Right lobe of liver (tissue), 6 donors: ENCODE results near the gene SMCR8. TPM values are rescaled to one million over a fixed set of nuclear protein-coding genes. Genes with fewer than 3 reads are reported as not detected.

Source experiments
- ATAC-seq, 4 donors: fragments of 200-7000 bp; cut with Tn5 transposase; one replicate each; pipeline ENCODE4 v1.9.1; 2020; ENCODE audit warnings: mild to moderate bottlenecking in 4 of 4, moderate library complexity in 4 of 4
- DNase-seq, 3 donors: peaks; one replicate each; pipeline ENCODE4 v3.0.0-alpha.2; 2020
- H3K27ac ChIP-seq, 3 donors: fragments of 200-600 bp; one replicate each; pipeline ENCODE4 v1.8.0; 2022
- H3K27me3 ChIP-seq, 2 donors: fragments of 200-600 bp; one replicate each; pipeline ENCODE4 v1.8.0; 2022
- H3K36me3 ChIP-seq, 4 donors: fragments of 200-600 bp; sonication (generic) in 1 of 4; one replicate each; pipeline versions ENCODE4 v1.5.1 to v1.8.0; 2017 to 2022; ENCODE audit warnings: control low read depth in 1 of 4
- H3K4me1 ChIP-seq, 4 donors: fragments of 200-600 bp; sonication (generic) in 1 of 4; one replicate each; pipeline versions ENCODE4 v1.5.1 to v1.8.0; 2017 to 2022; ENCODE audit warnings: control low read depth in 1 of 4
- H3K4me3 ChIP-seq, 3 donors: fragments of 200-600 bp; one replicate each; pipeline ENCODE4 v1.8.0; 2022
- H3K9me3 ChIP-seq, 4 donors: fragments of 200-600 bp; sonication (generic) in 1 of 4; one replicate each; pipeline versions ENCODE4 v1.5.1 to v1.8.0; 2017 to 2022; ENCODE audit warnings: control low read depth in 1 of 4
- POLR2A ChIP-seq: fragments of 450-650 bp; IDR thresholded peaks from one replicate; pipeline ENCODE4 v1.6.1; 2017; ENCODE audit warnings: antibody characterized with exemption, mild to moderate bottlenecking
- WGBS: methylation state at CpG from one replicate; pipeline ENCODE4 v1.1.6; 2018; ENCODE audit warnings: low coverage, low lambda C conversion rate; ENCODE audit not compliant: insufficient coverage; ENCODE audit errors: missing lambda C conversion rate; 5-methylcytosine and 5-hydroxymethylcytosine counted together
- intact Hi-C, 2 donors: fragments of 100-400 bp; cut with DNase I; formaldehyde crosslinking; loops; one replicate each; pipeline versions ENCODE4 v1.11.2 to v1.14.1; 2022
- total RNA-seq, 6 experiments: library from RNA; depleted of rRNA in 2 of 6; stranded (reverse); fragments of >200 nt in 2 of 6; fragmentation: NEBNext Ultra II Directional in 3 of 6; extraction: Animal tissue kit (Norgen Biotek cat#: 25700) in 3 of 6; gene quantifications; one replicate each; pipeline versions ENCODE4 v1.1.0 to v1.2.4, GENCODE V29; 2016 to 2023
- TF ChIP-seq, protein P1 (sequence below), 4 donors: fragments of 200-600 bp in 3 of 4; fragments of 450-650 bp in 1 of 4; IDR thresholded peaks; one replicate each; pipeline versions ENCODE4 v1.5.1 to v1.8.0; 2016 to 2022; ENCODE audit warnings: antibody characterized with exemption in 4 of 4, mild to moderate bottlenecking in 2 of 4
- donor health status: DM: no; HTN: yes; CAD: no.
- donor health status: DM: no; HTN: no; CAD: no.
- donor health status: DM: no; HTN: no; CAD: no.
- donor health status: DM: no; HTN: yes; CAD: no.
- donor health status: DM: no; HTN: yes; CAD: no.

SMCR8 gene
- total RNA-seq, 6 experiments from 2014 or later: 4.2 to 7.9 (median 6.4) TPM

DNA sequence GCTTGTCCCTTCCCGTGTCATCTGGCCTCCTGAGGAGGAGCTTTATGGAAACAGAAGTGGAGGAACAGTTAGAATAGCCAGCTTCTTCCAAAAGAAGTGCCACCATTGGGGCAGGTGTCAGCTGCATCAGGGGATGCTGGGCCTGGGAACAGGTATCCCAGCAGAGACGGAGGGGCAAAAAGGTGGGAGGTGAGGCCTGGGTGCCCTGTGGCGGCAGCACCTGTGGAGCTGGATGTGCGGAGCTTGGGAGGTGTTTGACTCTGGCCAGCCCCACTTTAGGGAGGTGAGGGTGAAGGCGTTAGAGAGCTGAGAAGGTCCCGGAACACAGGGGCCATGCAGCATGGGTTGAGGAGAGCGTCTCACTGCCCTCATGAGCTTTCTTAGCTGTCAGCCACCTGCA lies 5.2 kb downstream of the SMCR8 start:
- 66% methylated on average over 3 of the region's 7 CpGs for WGBS
- intact Hi-C loops: no loop called here
- no peak for ATAC-seq

DNA sequence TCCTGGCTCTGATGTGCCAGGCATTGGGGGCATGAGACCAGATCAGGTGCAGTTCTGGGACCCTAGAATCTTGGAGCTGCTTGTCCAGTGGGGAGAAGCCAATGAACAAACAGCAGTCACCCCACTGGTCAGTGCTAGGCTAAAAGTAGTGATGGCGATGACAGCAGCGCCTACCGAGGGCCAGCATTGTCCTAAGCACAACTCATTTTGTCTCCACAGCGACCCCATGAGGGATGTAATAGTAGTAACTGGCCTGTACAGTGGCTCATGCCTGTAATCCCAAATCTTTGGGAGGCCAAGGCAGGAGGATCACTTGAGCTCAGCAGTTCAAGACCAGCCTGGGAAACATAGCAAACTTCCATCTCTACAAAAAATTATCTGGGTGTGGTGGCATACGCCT lies 6.2 kb downstream of the SMCR8 start:
- WGBS: 90% methylated on average over 2 of the region's 5 CpGs
- TF ChIP-seq, protein P1, sequence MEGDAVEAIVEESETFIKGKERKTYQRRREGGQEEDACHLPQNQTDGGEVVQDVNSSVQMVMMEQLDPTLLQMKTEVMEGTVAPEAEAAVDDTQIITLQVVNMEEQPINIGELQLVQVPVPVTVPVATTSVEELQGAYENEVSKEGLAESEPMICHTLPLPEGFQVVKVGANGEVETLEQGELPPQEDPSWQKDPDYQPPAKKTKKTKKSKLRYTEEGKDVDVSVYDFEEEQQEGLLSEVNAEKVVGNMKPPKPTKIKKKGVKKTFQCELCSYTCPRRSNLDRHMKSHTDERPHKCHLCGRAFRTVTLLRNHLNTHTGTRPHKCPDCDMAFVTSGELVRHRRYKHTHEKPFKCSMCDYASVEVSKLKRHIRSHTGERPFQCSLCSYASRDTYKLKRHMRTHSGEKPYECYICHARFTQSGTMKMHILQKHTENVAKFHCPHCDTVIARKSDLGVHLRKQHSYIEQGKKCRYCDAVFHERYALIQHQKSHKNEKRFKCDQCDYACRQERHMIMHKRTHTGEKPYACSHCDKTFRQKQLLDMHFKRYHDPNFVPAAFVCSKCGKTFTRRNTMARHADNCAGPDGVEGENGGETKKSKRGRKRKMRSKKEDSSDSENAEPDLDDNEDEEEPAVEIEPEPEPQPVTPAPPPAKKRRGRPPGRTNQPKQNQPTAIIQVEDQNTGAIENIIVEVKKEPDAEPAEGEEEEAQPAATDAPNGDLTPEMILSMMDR (IDR thresholded peaks at IDR 0.05): no peak
- no peak for TF ChIP-seq POLR2A

More for the DNA sequence above, 5.2 kb downstream of the SMCR8 start:
- Histone ChIP-seq H3K27ac (no peak overlapping the region), H3K36me3 (peaks cover 0 to 6% (median 0%) of the 10 kb centered on the region in 4 donors), H3K4me3 (no peak overlapping the region), H3K27me3 (no peaks in the 10 kb centered on the region), H3K4me1 (peaks cover 0 to 30% (median 6%) of the 10 kb centered on the region in 4 donors), H3K9me3 (no peaks in the 10 kb centered on the region)
- no peak for TF ChIP-seq POLR2A
- TF ChIP-seq, protein P1 (IDR thresholded peaks at IDR 0.05): no peak
- no peak for DNase-seq

DNA sequence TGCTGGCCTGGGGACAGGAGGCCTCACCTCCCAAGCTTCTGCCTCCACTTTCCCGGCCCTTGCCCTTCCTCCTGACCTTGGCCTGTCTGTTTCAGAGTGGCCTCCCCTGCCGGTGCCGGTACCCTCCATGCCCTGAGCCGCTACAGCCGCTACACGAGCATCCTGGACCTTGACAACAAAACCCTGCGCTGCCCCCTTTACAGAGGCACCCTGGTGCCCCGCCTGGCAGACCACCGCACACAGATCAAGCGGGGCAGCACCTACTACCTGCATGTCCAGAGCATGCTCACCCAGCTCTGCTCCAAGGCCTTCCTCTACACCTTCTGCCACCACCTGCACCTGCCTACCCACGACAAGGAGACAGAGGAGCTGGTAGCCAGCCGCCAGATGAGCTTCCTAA lies 7.4 kb downstream of the SMCR8 start:
- Histone ChIP-seq H3K27ac (no peak overlapping the region), H3K36me3 (peaks cover 0 to 22% (median 3%) of the 10 kb centered on the region in 4 donors), H3K4me3 (no peak overlapping the region), H3K27me3 (no peaks in the 10 kb centered on the region), H3K9me3 (no peaks in the 10 kb centered on the region), H3K4me1 (peaks cover 0 to 11% (median 2%) of the 10 kb centered on the region in 4 donors)
- WGBS: no CpG with 5 or more reads among the region's 12 CpGs
- DNase-seq (no peak), ATAC-seq (no peak)
- TF ChIP-seq, protein P1 (IDR thresholded peaks at IDR 0.05): no peak
- TF ChIP-seq POLR2A: no peak
- intact Hi-C loops: no loop called here

More for the DNA sequence above, 6.2 kb downstream of the SMCR8 start:
- no peaks in the 10 kb centered on the region for H3K9me3 ChIP-seq
- ATAC-seq: no peak
- H3K4me3 ChIP-seq: no peak overlapping the region
- no peak for DNase-seq
- peaks cover 0 to 23% (median 3%) of the 10 kb centered on the region in 4 donors for H3K4me1 ChIP-seq
- no peaks in the 10 kb centered on the region for H3K27me3 ChIP-seq
- intact Hi-C loops: no loop called here
- no peak overlapping the region for H3K27ac ChIP-seq
- H3K36me3 ChIP-seq: peaks cover 0 to 9% (median 0%) of the 10 kb centered on the region in 4 donors

DNA sequence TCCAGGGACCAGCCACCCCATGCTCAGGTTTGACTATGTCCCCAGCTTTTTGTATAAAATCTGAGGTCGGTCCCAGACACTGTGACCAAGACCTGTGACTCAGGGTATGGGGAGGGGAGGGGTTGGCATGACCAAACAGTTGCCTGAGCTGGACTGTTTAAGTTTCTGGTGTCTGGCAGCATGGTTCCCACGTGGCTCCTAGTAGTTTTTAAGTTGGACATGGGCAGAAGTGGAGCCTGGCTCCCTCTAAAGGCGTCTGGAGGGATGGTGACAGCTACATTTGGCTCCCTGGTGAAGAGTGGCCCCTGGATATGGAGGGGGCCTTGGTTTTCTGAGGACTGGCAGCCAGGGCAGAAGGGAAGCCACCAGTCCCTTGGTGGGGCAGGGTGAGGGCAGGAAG lies 7.9 kb downstream of the SMCR8 start:
- TF ChIP-seq, protein P1 (IDR thresholded peaks at IDR 0.05): peak in 3 of 4 donors; percentile 18 to 33 (median 25)
- TF ChIP-seq POLR2A: no peak
- Histone ChIP-seq H3K9me3 (no peaks in the 10 kb centered on the region), H3K4me3 (no peak overlapping the region), H3K27me3 (no peaks in the 10 kb centered on the region), H3K36me3 (peaks cover 0 to 26% (median 5%) of the 10 kb centered on the region in 4 donors), H3K27ac (no peak overlapping the region), H3K4me1 (peaks cover 0 to 6% (median under 1%) of the 10 kb centered on the region in 4 donors)
- DNase-seq (no peak), ATAC-seq (peak; percentile 27 to 57 (median 47))
- WGBS: 10% methylated on average over 2 of the region's 3 CpGs
- intact Hi-C loops: no loop called here
